HCT116 (cell line): Measurements from ENCODE around the gene COL21A1. TPM values are rescaled to one million over a fixed set of nuclear protein-coding genes. Genes with fewer than 3 reads are reported as not detected.

Experiments used
- ATAC-seq: fragments of 200-7000 bp; cut with Tn5 transposase; 2 replicates; pipeline ENCODE4 v1.9.1; 2020; ENCODE audit warnings: mild to moderate bottlenecking, moderate library complexity
- BruUV-seq: library from RNA; stranded (reverse); fragments of 400-500 nt; replicated peaks from 2 replicates; lab custom pipeline; 2021; lab: Mats Ljungman, UMichigan
- CTCF ChIA-PET: fragments of 300-600 bp; sonication (Branson Sonifier 250); formaldehyde crosslinking; loops from one replicate; lab custom pipeline; 2021; ENCODE audit warnings: antibody characterized with exemption; lab: Charles Lee
- POLR2A ChIA-PET: fragments of 300-600, 350-600 bp; sonication (Branson Sonifier 250); formaldehyde crosslinking; loops from one replicate; lab custom pipeline; 2021; ENCODE audit warnings: antibody characterized with exemption; lab: Charles Lee
- RAD21 ChIA-PET, 2 experiments: fragments of 300-600 bp; sonication (Branson Sonifier 250); formaldehyde crosslinking; loops; one replicate each; lab custom pipeline; 2023; ENCODE audit warnings: low total read pairs in 2 of 2; ENCODE audit not compliant: uncharacterized antibody in 2 of 2, unreplicated experiment in 2 of 2, low non-redundant PET in 1 of 2; lab: Charles Lee
- DNase-seq: peaks from one replicate; pipeline ENCODE4 v3.0.0-alpha.2; 2010; ENCODE audit warnings: low read depth, low spot score
- H2AFZ ChIP-seq: fragments of 200-600 bp; shearing (Covaris generic), sonication (generic); 2 replicates; pipeline ENCODE4 v1.6.1; 2017; ENCODE audit warnings: low read depth, mixed run types, mixed read lengths, antibody characterized with exemption, low read length; ENCODE audit not compliant: poor library complexity, severe bottlenecking
- H3K27ac ChIP-seq: 2 replicates; pipeline ENCODE4 v1.5.1; 2012; ENCODE audit warnings: low read depth, low read length
- H3K27me3 ChIP-seq: fragments of 200-600 bp; sonication (generic); 2 replicates; pipeline ENCODE4 v1.6.1; 2016; ENCODE audit warnings: mixed run types, low read length, mixed read lengths; ENCODE audit not compliant: insufficient read depth
- H3K36me3 ChIP-seq, 2 experiments: fragments of 200-500 bp in 1 of 2; fragments of 200-600 bp in 1 of 2; sonication (Bioruptor generic) in 1 of 2; sonication (generic) in 1 of 2; 2 replicates each; pipeline versions ENCODE4 v1.5.1 to v1.6.1; 2014 to 2016; ENCODE audit warnings: low read length in 2 of 2, inconsistent platforms in 1 of 2, mixed read lengths in 1 of 2, mixed run types in 1 of 2; ENCODE audit not compliant: insufficient read depth in 2 of 2, control insufficient read depth in 1 of 2
- H3K4me1 ChIP-seq, 2 experiments: fragments of 200-600 bp in 1 of 2; sonication (generic) in 1 of 2; 2 replicates each; pipeline versions ENCODE4 v1.5.1 to v1.6.1; 2012 to 2017; ENCODE audit warnings: low read length in 2 of 2, inconsistent platforms in 1 of 2, mild to moderate bottlenecking in 1 of 2, mixed read lengths in 1 of 2, mixed run types in 1 of 2, moderate library complexity in 1 of 2; ENCODE audit not compliant: insufficient read depth in 2 of 2, control insufficient read depth in 1 of 2
- H3K4me2 ChIP-seq: fragments of 200-600 bp; sonication (generic); 2 replicates; pipeline ENCODE4 v1.6.1; 2017; ENCODE audit warnings: mixed run types, low read length, mixed read lengths
- H3K4me3 ChIP-seq, 2 experiments: fragments of 200-600 bp in 1 of 2; sonication (generic) in 1 of 2; replicated peaks in 1 of 2; 2 replicates each; pipeline ENCODE4 v1.5.1; 2011 to 2016; ENCODE audit warnings: low read length in 2 of 2, control low read depth in 1 of 2, low read depth in 1 of 2, mild to moderate bottlenecking in 1 of 2, mixed read lengths in 1 of 2, mixed run types in 1 of 2
- H3K79me2 ChIP-seq: fragments of 200-600 bp; sonication (generic); 2 replicates; pipeline ENCODE4 v1.6.1; 2017; ENCODE audit warnings: mild to moderate bottlenecking, mixed run types, low read length, moderate library complexity, mixed read lengths; ENCODE audit not compliant: insufficient read depth
- H3K9ac ChIP-seq: fragments of 200-600 bp; sonication (generic); 2 replicates; pipeline ENCODE4 v1.6.1; 2016; ENCODE audit warnings: low read length, mixed read lengths
- H3K9me2 ChIP-seq: fragments of 200-600 bp; sonication (generic), shearing (Covaris generic); 2 replicates; pipeline ENCODE4 v1.6.1; 2017; ENCODE audit warnings: mixed run types, mild to moderate bottlenecking, moderate library complexity; ENCODE audit not compliant: insufficient read depth
- H3K9me3 ChIP-seq, 2 experiments: fragments of 200-500 bp in 1 of 2; fragments of 200-600 bp in 1 of 2; sonication (Bioruptor generic) in 1 of 2; sonication (generic) in 1 of 2; 2 replicates each; pipeline ENCODE4 v1.6.1; 2014 to 2017; ENCODE audit warnings: low read length in 2 of 2, mixed read lengths in 2 of 2, inconsistent platforms in 1 of 2, low read depth in 1 of 2, mild to moderate bottlenecking in 1 of 2, mixed run types in 1 of 2, moderate library complexity in 1 of 2; ENCODE audit not compliant: control insufficient read depth in 1 of 2, insufficient read depth in 1 of 2
- H4K20me1 ChIP-seq: fragments of 200-600 bp; sonication (generic), shearing (Covaris generic); 2 replicates; pipeline ENCODE4 v1.6.1; 2017; ENCODE audit warnings: mixed run types, mild to moderate bottlenecking, moderate library complexity; ENCODE audit not compliant: insufficient read depth
- ATF3 ChIP-seq: IDR thresholded peaks from 2 replicates; pipeline ENCODE4 v1.6.1; 2012
- CBX3 ChIP-seq: IDR thresholded peaks from 2 replicates; pipeline ENCODE4 v1.6.1; 2012; ENCODE audit warnings: low read depth
- CEBPB ChIP-seq: IDR thresholded peaks from 2 replicates; pipeline ENCODE4 v1.6.1; 2012; ENCODE audit warnings: low read depth
- CTCF ChIP-seq, 3 experiments: fragments of 200-600 bp in 1 of 3; sonication (generic) in 1 of 3; IDR thresholded peaks in 2 of 3; conservative IDR thresholded peaks in 1 of 3; 2 replicates each; pipeline ENCODE4 v1.5.1; 2012 to 2017; ENCODE audit warnings: low read depth in 2 of 3, low read length in 2 of 3, antibody characterized with exemption in 1 of 3, borderline replicate concordance in 1 of 3, control low read depth in 1 of 3, mild to moderate bottlenecking in 1 of 3, mixed read lengths in 1 of 3, mixed run types in 1 of 3, moderate library complexity in 1 of 3; ENCODE audit not compliant: insufficient read depth in 1 of 3
- EGR1 ChIP-seq: IDR thresholded peaks from 2 replicates; pipeline ENCODE4 v1.6.1; 2012; ENCODE audit warnings: low read depth
- ELF1 ChIP-seq: IDR thresholded peaks from 2 replicates; pipeline ENCODE4 v1.6.1; 2012; ENCODE audit warnings: low read depth, borderline replicate concordance
- EZH2 ChIP-seq: fragments of 200-600 bp; sonication (generic); IDR thresholded peaks from 2 replicates; pipeline ENCODE4 v1.6.1; 2017; ENCODE audit warnings: antibody characterized with exemption, mixed run types
- EZH2phosphoT487 ChIP-seq: fragments of 200-600 bp; IDR thresholded peaks from 2 replicates; pipeline ENCODE4 v1.6.1; 2018; ENCODE audit warnings: antibody characterized with exemption, borderline replicate concordance
- FOSL1 ChIP-seq: IDR thresholded peaks from 2 replicates; pipeline ENCODE4 v1.6.1; 2012; ENCODE audit warnings: low read depth
- JUND ChIP-seq: IDR thresholded peaks from 2 replicates; pipeline ENCODE4 v1.6.1; 2012
- MAX ChIP-seq: IDR thresholded peaks from 2 replicates; pipeline ENCODE4 v1.6.1; 2012
- POLR2AphosphoS5 ChIP-seq: IDR thresholded peaks from 2 replicates; pipeline ENCODE4 v1.6.1; 2011; ENCODE audit warnings: mild to moderate bottlenecking, low read depth, low read length, moderate library complexity
- REST ChIP-seq: IDR thresholded peaks from 2 replicates; pipeline ENCODE4 v1.6.1; 2012; ENCODE audit warnings: low read depth
- SP1 ChIP-seq: IDR thresholded peaks from 2 replicates; pipeline ENCODE4 v1.6.1; 2012; ENCODE audit warnings: low read depth
- SRF ChIP-seq: IDR thresholded peaks from 2 replicates; pipeline ENCODE4 v1.6.1; 2012; ENCODE audit warnings: low read depth
- YY1 ChIP-seq: IDR thresholded peaks from 2 replicates; pipeline ENCODE4 v1.6.1; 2011; ENCODE audit warnings: low read length, low read depth, moderate library complexity, mild to moderate bottlenecking; ENCODE audit not compliant: insufficient replicate concordance; ENCODE audit errors: extremely low read depth
- ZBTB33 ChIP-seq: IDR thresholded peaks from 2 replicates; pipeline ENCODE4 v1.6.1; 2011; ENCODE audit warnings: mild to moderate bottlenecking, low read length, moderate library complexity; ENCODE audit not compliant: insufficient replicate concordance; ENCODE audit errors: extremely low read depth
- ZFX ChIP-seq: fragments of 450-650 bp; IDR thresholded peaks from 2 replicates; pipeline ENCODE4 v1.6.1; 2017
- ZNF274 ChIP-seq: fragments of 200-500 bp; sonication (Bioruptor generic); IDR thresholded peaks from 2 replicates; pipeline ENCODE4 v1.6.1; 2014; ENCODE audit warnings: mild to moderate bottlenecking, low read depth, low read length, inconsistent platforms
- intact Hi-C: fragments of 100-400 bp; cut with micrococcal nuclease; formaldehyde crosslinking; loops from 2 replicates; pipeline ENCODE4 v1.10.0; 2022
- total RNA-seq: library from RNA; stranded (reverse); gene quantifications from one replicate; pipeline ENCODE4 v1.2.1, GENCODE V29; 2021; ENCODE audit not compliant: unreplicated experiment

Gene COL21A1
- total RNA-seq, 1 experiment from 2014 or later, result not detected

GRCh38 chr6:56243518-56244070 lies 3.8 kb downstream of the COL21A1 start (continued):
- TF ChIP-seq ZBTB33, result no peak
- no peak for TF ChIP-seq EZH2phosphoT487
- TF ChIP-seq SRF, result no peak
- no peak for TF ChIP-seq CEBPB
- TF ChIP-seq FOSL1, result no peak

- CTCF ChIA-PET, result no interaction called here
- Histone ChIP-seq H3K27me3 (no peaks in the 10 kb centered on the region), H4K20me1 (no peaks in the 10 kb centered on the region), H3K4me3 (no peak overlapping the region), H3K9ac (no peak overlapping the region), H3K4me2 (no peak overlapping the region), H2AFZ (no peak overlapping the region), H3K27ac (no peak overlapping the region), H3K36me3 (no peaks in the 10 kb centered on the region), H3K9me2 (no peaks in the 10 kb centered on the region), H3K79me2 (no peaks in the 10 kb centered on the region), H3K4me1 (no peaks in the 10 kb centered on the region), H3K9me3 (no peaks in the 10 kb centered on the region)
- no TSS peak for BruUV-seq
- ATAC-seq, result no peak
- RAD21 ChIA-PET, result no interaction called here
- DNase-seq, result no peak
- POLR2A ChIA-PET, result no interaction called here
- intact Hi-C loops, result no loop called here
- TF ChIP-seq CBX3 (no peak), JUND (no peak), ZNF274 (no peak), YY1 (no peak), EGR1 (no peak), FOSL1 (no peak), SP1 (no peak), MAX (no peak), EZH2phosphoT487 (no peak), ZFX (no peak), EZH2 (no peak), CTCF (IDR thresholded peaks at IDR 0.05 in 2 of 3, conservative IDR thresholded peaks at IDR 0.05 in 1 of 3; ENCODE audit: borderline replicate concordance in 1 of 3, insufficient read depth in 1 of 3, low read depth in 2 of 3, low read length in 2 of 3) (no peak), REST (no peak), ELF1 (no peak), ATF3 (no peak), POLR2AphosphoS5 (no peak), CEBPB (no peak)
Measured at GRCh38 chr6:56242346-56242745, 5.0 kb downstream of the COL21A1 start.
